IMR-90 (cell line): ENCODE data around the gene CAV2. TPM values are rescaled to one million over a fixed set of nuclear protein-coding genes. Genes with fewer than 3 reads are reported as not detected.

Source experiments
- ATAC-seq: fragments of 200-7000 bp; cut with Tn5 transposase; 2 replicates; pipeline ENCODE4 v1.9.1; 2020; ENCODE audit warnings: low read depth, mild to moderate bottlenecking, moderate library complexity
- BruUV-seq: library from RNA; stranded (reverse); fragments of 400-500 nt; replicated peaks from 2 replicates; lab custom pipeline; 2021; lab: Mats Ljungman, UMichigan
- CTCF ChIA-PET: fragments of 300-600 bp; formaldehyde crosslinking; extraction: SDS; loops from one replicate; lab custom pipeline; 2021; ENCODE audit warnings: antibody characterized with exemption; lab: Yijun Ruan, JAX
- POLR2A ChIA-PET: fragments of 300-600 bp; sonication (Branson Sonifier 250); formaldehyde crosslinking; loops from one replicate; lab custom pipeline; 2022; ENCODE audit warnings: antibody characterized with exemption; ENCODE audit not compliant: unreplicated experiment; lab: Charles Lee
- DNase-seq: peaks from one replicate; pipeline ENCODE4 v3.0.0; 2013
- H2AFZ ChIP-seq: replicated peaks from 2 replicates; pipeline ENCODE3; 2013; ENCODE audit warnings: low read length, mild to moderate bottlenecking; ENCODE audit not compliant: poor library complexity
- H2AK5ac ChIP-seq: 2 replicates; pipeline ENCODE4 v1.6.1; 2013; ENCODE audit warnings: low read depth, low read length, inconsistent platforms
- H2AK9ac ChIP-seq: replicated peaks from 2 replicates; pipeline ENCODE3; 2013; ENCODE audit warnings: mild to moderate bottlenecking, low read depth, low read length, moderate library complexity; ENCODE audit not compliant: poor library complexity
- H2BK120ac ChIP-seq: 2 replicates; pipeline ENCODE4 v1.6.1; 2013; ENCODE audit warnings: low read depth, low read length, inconsistent platforms
- H2BK15ac ChIP-seq: 3 replicates; pipeline ENCODE4 v1.6.1; 2013; ENCODE audit warnings: low read depth, low read length, inconsistent platforms
- H2BK20ac ChIP-seq: 2 replicates; pipeline ENCODE4 v1.6.1; 2013; ENCODE audit warnings: low read depth, mild to moderate bottlenecking, inconsistent platforms, low read length, moderate library complexity
- H2BK5ac ChIP-seq: 2 replicates; pipeline ENCODE4 v1.6.1; 2013; ENCODE audit warnings: mild to moderate bottlenecking, low read depth, low read length, inconsistent platforms; ENCODE audit not compliant: poor library complexity, severe bottlenecking
- H3K14ac ChIP-seq: replicated peaks from 2 replicates; pipeline ENCODE4 v1.6.1; 2013; ENCODE audit warnings: low read depth, low read length, inconsistent platforms
- H3K18ac ChIP-seq: 2 replicates; pipeline ENCODE4 v1.6.1; 2013; ENCODE audit warnings: low read depth, low read length, control low read depth
- H3K23ac ChIP-seq: 2 replicates; pipeline ENCODE4 v1.6.1; 2013; ENCODE audit warnings: low read depth, low read length, inconsistent platforms
- H3K27ac ChIP-seq: 2 replicates; pipeline ENCODE4 v1.5.1; 2013; ENCODE audit warnings: mild to moderate bottlenecking, control low read depth, low read length; ENCODE audit not compliant: insufficient read depth
- H3K27me3 ChIP-seq: 2 replicates; pipeline ENCODE4 v1.6.1; 2013; ENCODE audit warnings: low read length; ENCODE audit not compliant: control insufficient read depth, insufficient read depth
- H3K36me3 ChIP-seq: 2 replicates; pipeline ENCODE4 v1.6.1; 2013; ENCODE audit warnings: low read length, mixed read lengths; ENCODE audit not compliant: control insufficient read depth, insufficient read depth
- H3K4ac ChIP-seq: 2 replicates; pipeline ENCODE4 v1.6.1; 2013; ENCODE audit warnings: low read depth, low read length, inconsistent platforms
- H3K4me1 ChIP-seq: 2 replicates; pipeline ENCODE4 v1.6.1; 2013; ENCODE audit warnings: low read length, mixed read lengths; ENCODE audit not compliant: control insufficient read depth, insufficient read depth
- H3K4me2 ChIP-seq: 2 replicates; pipeline ENCODE4 v1.6.1; 2013; ENCODE audit warnings: low read depth, mild to moderate bottlenecking, control low read depth, low read length, moderate library complexity
- H3K4me3 ChIP-seq: 2 replicates; pipeline ENCODE4 v1.5.1; 2013; ENCODE audit warnings: low read depth, mild to moderate bottlenecking, control low read depth, low read length, moderate library complexity; ENCODE audit not compliant: insufficient read depth
- H3K56ac ChIP-seq: 2 replicates; pipeline ENCODE4 v1.6.1; 2013; ENCODE audit warnings: low read length, inconsistent platforms; ENCODE audit not compliant: insufficient read depth; ENCODE audit errors: extremely low read depth
- H3K79me1 ChIP-seq, 2 experiments: 2 replicates each; pipeline ENCODE4 v1.6.1; 2013; ENCODE audit warnings: low read length in 2 of 2, inconsistent platforms in 1 of 2, low read depth in 1 of 2
- H3K9ac ChIP-seq: 2 replicates; pipeline ENCODE4 v1.6.1; 2013; ENCODE audit warnings: low read depth, low read length, control low read depth
- H3K9me1 ChIP-seq: 2 replicates; pipeline ENCODE4 v1.6.1; 2013; ENCODE audit warnings: low read length, inconsistent platforms; ENCODE audit not compliant: insufficient read depth
- H3K9me3 ChIP-seq: 2 replicates; pipeline ENCODE4 v1.6.1; 2013; ENCODE audit warnings: low read length; ENCODE audit not compliant: control insufficient read depth, insufficient read depth
- H4K20me1 ChIP-seq: 2 replicates; pipeline ENCODE4 v1.6.1; 2013; ENCODE audit warnings: low read length, inconsistent platforms; ENCODE audit not compliant: insufficient read depth
- H4K5ac ChIP-seq: 2 replicates; pipeline ENCODE4 v1.6.1; 2013; ENCODE audit warnings: mild to moderate bottlenecking, low read depth, low read length, control low read depth
- H4K8ac ChIP-seq, 2 experiments: 2 replicates each; pipeline ENCODE4 v1.6.1; 2013; ENCODE audit warnings: low read depth in 2 of 2, low read length in 2 of 2, control low read depth in 1 of 2, inconsistent platforms in 1 of 2
- H4K91ac ChIP-seq: 2 replicates; pipeline ENCODE4 v1.6.1; 2013; ENCODE audit warnings: low read depth, low read length, inconsistent platforms; ENCODE audit not compliant: insufficient read depth
- BHLHE40 ChIP-seq: fragments of 150-350 bp; IDR thresholded peaks from 2 replicates; pipeline ENCODE4 v1.6.1; 2016; ENCODE audit warnings: mild to moderate bottlenecking, low read depth, low read length
- CEBPB ChIP-seq: IDR thresholded peaks from 2 replicates; pipeline ENCODE4 v1.6.1; 2012; ENCODE audit warnings: low read depth, low read length, improper control_type of control experiment
- CHD1 ChIP-seq: IDR thresholded peaks from 2 replicates; pipeline ENCODE4 v1.6.1; 2012; ENCODE audit warnings: low read depth, low read length, improper control_type of control experiment
- FOS ChIP-seq: fragments of 150-350 bp; IDR thresholded peaks from 2 replicates; pipeline ENCODE4 v1.6.1; 2016; ENCODE audit warnings: low read depth, low read length
- MAFK ChIP-seq: IDR thresholded peaks from 2 replicates; pipeline ENCODE4 v1.6.1; 2012; ENCODE audit warnings: low read depth, low read length, improper control_type of control experiment
- MAZ ChIP-seq: IDR thresholded peaks from 2 replicates; pipeline ENCODE4 v1.6.1; 2012; ENCODE audit warnings: low read depth, mild to moderate bottlenecking, low read length, improper control_type of control experiment, moderate library complexity, borderline replicate concordance
- MXI1 ChIP-seq: IDR thresholded peaks from 2 replicates; pipeline ENCODE4 v1.6.1; 2012; ENCODE audit warnings: low read depth, mild to moderate bottlenecking, low read length, moderate library complexity, borderline replicate concordance
- NFE2L2 ChIP-seq: fragments of 150-350 bp; IDR thresholded peaks from 2 replicates; pipeline ENCODE4 v1.6.1; 2016; ENCODE audit warnings: low read depth, mild to moderate bottlenecking, low read length
- RAD21 ChIP-seq: IDR thresholded peaks from 2 replicates; pipeline ENCODE4 v1.6.1; 2012; ENCODE audit warnings: low read length, improper control_type of control experiment
- RCOR1 ChIP-seq: IDR thresholded peaks from 2 replicates; pipeline ENCODE4 v1.6.1; 2012; ENCODE audit warnings: mild to moderate bottlenecking, low read length, improper control_type of control experiment; ENCODE audit not compliant: insufficient replicate concordance
- RFX5 ChIP-seq: IDR thresholded peaks from 2 replicates; pipeline ENCODE4 v1.8.0; 2012; ENCODE audit warnings: low read depth, mild to moderate bottlenecking, low read length, moderate library complexity
- WGBS, 2 experiments: methylation state at CpG; one replicate each; pipeline versions ENCODE4 v1.1.5 to v1.1.7; 2013; ENCODE audit warnings: missing lambda C conversion rate in 2 of 2; ENCODE audit not compliant: insufficient read length in 1 of 2; ENCODE audit errors: extremely low coverage in 2 of 2; 5-methylcytosine and 5-hydroxymethylcytosine counted together
- dilution Hi-C: fragments of 300-500 bp; cut with HindIII; formaldehyde crosslinking; loops from one replicate; pipeline ENCODE4 v1.14.3; 2018; ENCODE audit warnings: low sequenced_read_pairs; ENCODE audit not compliant: unreplicated experiment
- in situ Hi-C: fragments of 300-500 bp; cut with MboI; formaldehyde crosslinking; loops from 3 replicates; pipeline ENCODE4 v1.14.3; 2019; ENCODE audit warnings: low sequenced_read_pairs, inconsistent platforms, mixed read lengths
- intact Hi-C: fragments of 100-400 bp; cut with micrococcal nuclease; formaldehyde crosslinking; loops from 2 replicates; pipeline ENCODE4 v1.10.0; 2022
- polyA plus RNA-seq, 3 experiments: library from polyadenylated mRNA; depleted of rRNA; stranded (reverse); fragments of >200 nt; gene quantifications; 2 replicates each; pipeline ENCODE4 v1.2.3, GENCODE V29; 2012; ENCODE audit warnings: low replicate concordance in 1 of 3
- total RNA-seq: library from RNA; depleted of rRNA; stranded (reverse); fragments of >200 nt; gene quantifications from 2 replicates; pipeline ENCODE4 v1.2.3, GENCODE V29; 2012
- TF ChIP-seq, protein P1 (sequence below): fragments of 150-350 bp; IDR thresholded peaks from 2 replicates; pipeline ENCODE4 v1.6.1; 2017; ENCODE audit warnings: mild to moderate bottlenecking, antibody characterized with exemption, low read length, low read depth
- TF ChIP-seq, protein P2 (sequence below): conservative IDR thresholded peaks from 2 replicates; pipeline ENCODE4 v1.5.1; 2012; ENCODE audit warnings: mild to moderate bottlenecking, low read depth, low read length, improper control_type of control experiment

The CAV2 gene
- total and polyA plus RNA-seq, 2 of the 4 experiments (the other 2 are of a cell fraction): 199 to 265 TPM

DNA sequence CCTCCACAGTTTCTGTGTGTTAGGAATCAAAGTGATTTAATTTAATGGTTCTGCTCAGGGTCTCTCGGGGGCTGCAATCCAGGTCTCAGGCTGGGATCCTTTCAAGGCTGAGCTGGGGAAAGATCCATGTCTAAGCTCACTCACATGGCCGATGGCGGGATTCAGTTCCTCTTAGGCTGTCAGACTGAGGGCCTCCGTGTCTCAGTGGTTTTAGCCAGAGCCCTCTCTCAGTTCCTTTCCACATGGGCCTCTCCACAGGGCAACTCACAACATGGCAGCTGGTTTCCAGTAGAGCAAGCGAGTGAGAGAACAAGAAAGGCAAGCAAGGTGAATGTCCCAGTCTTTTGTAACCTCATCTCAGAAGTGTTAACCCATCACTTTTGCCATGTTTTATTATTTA, 52.2 kb downstream of the CAV2 start:
- H2AK9ac ChIP-seq: no peak overlapping the region
- CTCF ChIA-PET: interaction anchor here (1.4 kb wide), 1 partner anchor 36 kb away, joined by 3 read pairs; no protein-coding TSS in a partner anchor
- H3K4me2 ChIP-seq: no peak overlapping the region
- WGBS, 2 experiments: 87% methylated on average over 3 of the region's 5 CpGs; no CpG with 5 or more reads in 1 of the 2 experiments
- H2AK5ac ChIP-seq: no peak overlapping the region
- dilution Hi-C loops (no loop called here), intact Hi-C loops (loop anchor here (2.0 kb wide), 1 partner anchor 31 kb away; no protein-coding TSS in a partner anchor), in situ Hi-C loops (no loop called here)
- no peak overlapping the region for H3K4me3 ChIP-seq
- no peak overlapping the region for H3K14ac ChIP-seq
- peaks cover 26% of the 10 kb centered on the region for H3K4me1 ChIP-seq
- peak overlapping the region; percentile 46; the same call in 1 of the 2 replicates for H3K27ac ChIP-seq
- H3K36me3 ChIP-seq: peaks cover 36% of the 10 kb centered on the region
- peaks cover 22% of the 10 kb centered on the region for H4K20me1 ChIP-seq
- H3K23ac ChIP-seq: no peak overlapping the region
- peak overlapping the region; percentile 26 for H4K5ac ChIP-seq
- TF ChIP-seq MAFK: no peak
- TF ChIP-seq NFE2L2: no peak
- no peak for TF ChIP-seq RCOR1
- TF ChIP-seq, protein P1, sequence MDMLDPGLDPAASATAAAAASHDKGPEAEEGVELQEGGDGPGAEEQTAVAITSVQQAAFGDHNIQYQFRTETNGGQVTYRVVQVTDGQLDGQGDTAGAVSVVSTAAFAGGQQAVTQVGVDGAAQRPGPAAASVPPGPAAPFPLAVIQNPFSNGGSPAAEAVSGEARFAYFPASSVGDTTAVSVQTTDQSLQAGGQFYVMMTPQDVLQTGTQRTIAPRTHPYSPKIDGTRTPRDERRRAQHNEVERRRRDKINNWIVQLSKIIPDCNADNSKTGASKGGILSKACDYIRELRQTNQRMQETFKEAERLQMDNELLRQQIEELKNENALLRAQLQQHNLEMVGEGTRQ: no peak
- no peak for TF ChIP-seq BHLHE40
- no peak for TF ChIP-seq FOS
- no peak for TF ChIP-seq CHD1
- TF ChIP-seq, protein P2, sequence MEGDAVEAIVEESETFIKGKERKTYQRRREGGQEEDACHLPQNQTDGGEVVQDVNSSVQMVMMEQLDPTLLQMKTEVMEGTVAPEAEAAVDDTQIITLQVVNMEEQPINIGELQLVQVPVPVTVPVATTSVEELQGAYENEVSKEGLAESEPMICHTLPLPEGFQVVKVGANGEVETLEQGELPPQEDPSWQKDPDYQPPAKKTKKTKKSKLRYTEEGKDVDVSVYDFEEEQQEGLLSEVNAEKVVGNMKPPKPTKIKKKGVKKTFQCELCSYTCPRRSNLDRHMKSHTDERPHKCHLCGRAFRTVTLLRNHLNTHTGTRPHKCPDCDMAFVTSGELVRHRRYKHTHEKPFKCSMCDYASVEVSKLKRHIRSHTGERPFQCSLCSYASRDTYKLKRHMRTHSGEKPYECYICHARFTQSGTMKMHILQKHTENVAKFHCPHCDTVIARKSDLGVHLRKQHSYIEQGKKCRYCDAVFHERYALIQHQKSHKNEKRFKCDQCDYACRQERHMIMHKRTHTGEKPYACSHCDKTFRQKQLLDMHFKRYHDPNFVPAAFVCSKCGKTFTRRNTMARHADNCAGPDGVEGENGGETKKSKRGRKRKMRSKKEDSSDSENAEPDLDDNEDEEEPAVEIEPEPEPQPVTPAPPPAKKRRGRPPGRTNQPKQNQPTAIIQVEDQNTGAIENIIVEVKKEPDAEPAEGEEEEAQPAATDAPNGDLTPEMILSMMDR: no peak
- TF ChIP-seq MAZ: no peak
- TF ChIP-seq CEBPB: no peak
- TF ChIP-seq RAD21: no peak
- TF ChIP-seq RFX5: no peak
- TF ChIP-seq MXI1: no peak
- no peak overlapping the region for H3K56ac ChIP-seq
- H3K18ac ChIP-seq: peak overlapping the region; percentile 7
- peaks cover 45 to 86% of the 10 kb centered on the region in 2 experiments for H3K79me1 ChIP-seq
- H2BK15ac ChIP-seq: no peak overlapping the region
- H3K9me1 ChIP-seq: peaks cover 36% of the 10 kb centered on the region
- no peak overlapping the region for H4K91ac ChIP-seq
- no peaks in the 10 kb centered on the region for H3K27me3 ChIP-seq
- H2BK20ac ChIP-seq: 0 out of 2 replicates have a peak overlapping the region, but pooled peaks have one; percentile 6
- BruUV-seq: no TSS peak
- no peak overlapping the region for H2BK120ac ChIP-seq
- ATAC-seq: no peak
- no peaks in the 10 kb centered on the region for H3K9me3 ChIP-seq
- DNase-seq: no peak
- H3K4ac ChIP-seq: 0 out of 2 replicates have a peak overlapping the region, but pooled peaks have one; percentile 6
- POLR2A ChIA-PET: no interaction called here
- H3K9ac ChIP-seq: no peak overlapping the region
- no peak overlapping the region for H2AFZ ChIP-seq
- peak overlapping the region in 1 of 2 experiments; percentile 45; a peak in 1 of 4 replicates for H4K8ac ChIP-seq
- peak overlapping the region; percentile 16 for H2BK5ac ChIP-seq
